ENCODE measurements around the gene GCN1.
"Not testable (repeated sequence)": the region's sequence is repeated elsewhere in the genome, so short reads cannot be mapped to it uniquely, and the experiment has no call there.

GCN1 gene

DNA sequence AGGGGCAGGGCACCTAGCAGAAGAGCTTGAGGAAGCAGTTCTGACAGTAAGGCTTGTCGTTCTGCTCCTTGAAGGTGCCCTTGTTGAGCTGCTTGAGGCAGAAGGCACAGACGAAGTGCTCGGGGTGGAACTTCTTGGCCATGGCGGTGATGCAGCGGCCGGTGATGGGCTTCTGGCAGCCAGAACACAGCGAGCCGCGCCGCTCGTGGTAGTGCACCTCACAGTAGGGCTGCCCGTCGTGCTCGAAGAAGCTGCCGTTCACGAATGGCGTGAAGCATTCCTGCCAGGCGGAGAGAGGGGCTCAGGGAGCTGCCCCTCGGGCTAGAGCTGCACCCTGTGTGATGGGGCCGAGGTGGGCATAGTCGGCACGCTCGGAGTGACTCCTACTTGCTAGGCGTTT is 17.8 kb upstream of the GCN1 start:
- DNase-seq, result no peak

DNA sequence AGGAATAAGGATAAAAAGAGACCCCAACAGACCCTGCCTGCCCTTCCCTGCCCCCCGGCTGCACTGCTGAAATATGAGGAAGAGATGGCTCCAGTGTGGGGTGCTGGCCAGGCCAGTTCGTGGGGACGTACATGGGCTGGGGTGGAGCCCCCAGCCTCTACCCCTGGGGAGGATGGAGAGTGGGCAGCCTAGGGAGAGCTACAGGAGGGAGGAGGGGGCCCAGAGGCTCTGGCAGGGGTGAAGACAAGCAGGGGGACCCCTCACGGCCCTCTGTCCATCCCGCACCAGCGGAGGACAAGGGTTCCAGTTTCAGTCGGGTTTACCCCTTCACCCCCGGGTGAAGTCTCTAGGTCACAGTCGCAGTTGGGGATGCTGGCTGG is 17.4 kb upstream of the GCN1 start:
- DNase-seq, result no peak

DNA sequence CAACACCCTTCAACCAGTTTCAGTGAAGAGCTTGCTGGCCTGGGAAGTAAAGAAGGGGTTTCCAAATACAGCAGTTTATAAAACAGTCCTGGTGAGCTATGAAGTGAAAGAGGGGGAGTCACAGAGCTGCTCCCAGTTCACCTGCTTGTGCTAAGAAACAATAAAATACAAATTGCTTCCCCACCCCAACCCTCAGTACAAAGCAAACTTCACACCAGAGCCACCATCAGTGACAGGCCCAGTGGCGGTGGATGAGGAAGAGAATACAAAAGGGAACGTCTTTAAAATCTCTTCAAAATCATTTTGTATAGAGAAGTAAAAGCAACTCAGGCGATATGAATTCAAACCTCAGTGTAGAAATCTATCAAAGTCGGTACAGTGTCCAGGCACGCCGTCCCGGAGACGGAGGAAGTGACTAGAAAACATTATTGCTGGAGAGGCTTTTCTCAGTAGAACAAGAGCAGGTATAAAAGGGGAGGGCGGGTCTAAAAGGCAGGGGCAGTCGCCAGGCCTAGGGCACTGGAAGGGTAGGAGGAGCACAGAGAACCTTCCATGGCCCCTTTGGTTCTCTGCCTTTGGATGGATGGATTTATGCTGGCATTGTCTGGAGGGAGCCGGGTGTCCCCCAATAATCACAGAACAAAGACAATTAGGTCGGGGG is 16.9 kb upstream of the GCN1 start:
- no peak for DNase-seq

DNA sequence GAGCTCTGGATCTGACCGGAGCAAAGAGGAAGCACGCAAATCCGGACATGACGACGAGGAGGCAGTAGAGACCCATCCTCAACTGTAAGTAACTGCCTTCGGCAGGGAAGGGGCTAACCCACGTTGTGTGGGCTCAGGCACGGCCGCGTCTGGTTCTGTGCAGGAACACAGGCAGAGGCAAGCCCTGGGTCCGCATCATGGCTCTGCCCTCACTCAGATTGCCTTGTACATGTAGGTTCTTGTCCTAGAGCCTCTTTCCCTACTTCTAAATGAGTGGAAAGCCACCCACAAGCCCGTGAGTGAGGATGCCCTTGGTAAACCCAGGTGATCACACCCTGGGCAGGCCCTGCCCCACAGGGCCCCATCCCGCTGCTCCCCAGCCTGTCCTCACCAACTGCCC is 15.3 kb upstream of the GCN1 start:
- no peak for DNase-seq

DNA sequence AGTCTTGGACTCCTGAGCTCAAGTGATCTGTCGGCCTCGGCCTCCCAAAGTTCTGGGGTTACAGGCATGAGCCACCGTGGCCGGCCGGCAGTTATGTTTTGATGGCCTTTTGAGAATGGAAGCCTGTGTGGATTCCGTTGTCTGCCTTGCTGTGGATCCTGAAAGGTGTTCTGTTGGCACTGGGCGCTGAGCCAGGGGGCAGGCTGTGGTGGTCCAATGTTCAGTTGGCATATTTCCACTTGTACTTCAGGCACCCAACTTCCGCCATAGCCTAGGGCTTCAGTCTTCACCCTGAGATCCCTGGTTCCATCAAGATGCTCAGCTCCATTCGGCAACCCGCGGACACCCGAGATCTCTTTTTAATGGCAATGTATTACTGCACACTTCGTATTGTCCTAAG is 12.7 kb upstream of the GCN1 start:
- DNase-seq, result no peak

DNA sequence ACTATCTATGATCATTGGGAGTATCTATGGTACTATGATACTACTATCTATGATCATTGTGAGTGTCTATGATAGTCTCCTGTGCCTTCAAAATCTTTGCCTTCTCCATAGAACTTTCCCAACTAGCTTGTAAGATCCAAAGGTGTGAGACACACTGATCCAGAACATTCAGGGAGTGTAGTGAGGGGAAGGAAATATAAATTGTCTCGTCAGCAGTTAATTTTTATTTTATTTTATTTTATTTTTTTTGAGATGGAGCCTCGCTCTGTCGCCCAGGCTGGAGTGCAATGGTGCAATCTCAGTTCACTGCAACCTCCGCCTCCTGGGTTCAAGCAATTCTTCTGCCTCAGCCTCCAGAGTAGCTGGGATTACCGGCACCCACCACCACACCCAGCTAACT is 12.3 kb upstream of the GCN1 start:
- not testable (repeated sequence) for DNase-seq

DNA sequence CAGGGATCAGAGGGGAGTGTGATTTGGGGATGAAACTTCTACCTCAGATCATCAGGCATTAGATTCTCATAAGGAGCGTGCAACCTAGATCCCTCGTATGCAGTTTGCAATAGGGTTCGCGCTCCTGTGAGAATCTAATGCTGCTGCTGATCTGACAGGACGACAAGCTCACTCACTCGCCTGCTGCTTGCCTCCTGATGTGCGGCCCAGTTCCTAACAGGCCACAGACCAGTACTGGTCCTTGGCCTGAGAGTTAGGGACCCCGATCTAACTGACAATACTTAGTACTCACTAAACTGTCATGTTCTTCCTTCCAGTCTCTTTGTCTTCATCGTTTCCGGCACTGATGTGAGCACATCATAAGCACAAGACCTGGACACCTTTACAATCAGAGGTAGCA is 11.7 kb upstream of the GCN1 start:
- no peak for DNase-seq

DNA sequence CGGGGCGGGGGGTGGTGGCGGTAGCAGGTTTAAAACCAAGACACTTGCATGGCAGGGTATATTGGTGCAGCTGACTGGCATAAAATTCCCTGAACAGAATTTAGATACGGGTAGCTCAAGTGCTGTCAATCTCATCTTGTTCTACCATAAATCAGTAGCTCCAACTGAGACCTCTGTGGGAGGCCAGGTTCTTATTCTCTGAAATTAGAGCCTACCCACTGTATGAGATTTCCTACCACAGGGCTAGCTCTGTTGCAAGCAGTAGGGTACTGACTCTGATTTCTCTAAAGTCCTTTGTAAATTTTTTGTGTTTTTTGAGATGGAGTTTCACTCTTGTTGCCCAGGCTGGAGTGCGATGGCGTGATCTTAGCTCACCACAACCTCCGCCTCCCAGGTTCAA is 9.7 kb upstream of the GCN1 start:
- no peak for DNase-seq

DNA sequence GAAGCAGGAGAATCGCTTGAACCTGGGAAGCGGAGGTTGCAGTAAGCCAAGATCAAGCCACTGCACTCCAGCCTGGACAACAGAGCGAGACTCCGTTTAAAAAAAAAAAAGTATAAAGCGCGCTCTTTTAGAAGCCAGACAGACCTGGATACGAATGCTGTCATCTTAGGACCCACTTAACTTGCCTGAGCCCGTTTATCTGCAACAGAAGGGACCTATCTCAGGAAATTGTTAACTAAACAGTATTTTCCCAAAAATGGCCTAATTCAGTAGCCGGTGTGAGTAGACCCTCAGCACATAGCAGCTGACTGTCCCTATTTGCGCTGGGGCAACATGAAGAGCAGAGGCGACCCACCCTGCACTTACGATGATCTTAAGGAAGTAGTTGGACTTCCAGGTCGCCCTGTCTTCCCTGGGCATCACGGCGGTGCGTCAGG is 5.9 kb upstream of the GCN1 start:
- no peak for DNase-seq

DNA sequence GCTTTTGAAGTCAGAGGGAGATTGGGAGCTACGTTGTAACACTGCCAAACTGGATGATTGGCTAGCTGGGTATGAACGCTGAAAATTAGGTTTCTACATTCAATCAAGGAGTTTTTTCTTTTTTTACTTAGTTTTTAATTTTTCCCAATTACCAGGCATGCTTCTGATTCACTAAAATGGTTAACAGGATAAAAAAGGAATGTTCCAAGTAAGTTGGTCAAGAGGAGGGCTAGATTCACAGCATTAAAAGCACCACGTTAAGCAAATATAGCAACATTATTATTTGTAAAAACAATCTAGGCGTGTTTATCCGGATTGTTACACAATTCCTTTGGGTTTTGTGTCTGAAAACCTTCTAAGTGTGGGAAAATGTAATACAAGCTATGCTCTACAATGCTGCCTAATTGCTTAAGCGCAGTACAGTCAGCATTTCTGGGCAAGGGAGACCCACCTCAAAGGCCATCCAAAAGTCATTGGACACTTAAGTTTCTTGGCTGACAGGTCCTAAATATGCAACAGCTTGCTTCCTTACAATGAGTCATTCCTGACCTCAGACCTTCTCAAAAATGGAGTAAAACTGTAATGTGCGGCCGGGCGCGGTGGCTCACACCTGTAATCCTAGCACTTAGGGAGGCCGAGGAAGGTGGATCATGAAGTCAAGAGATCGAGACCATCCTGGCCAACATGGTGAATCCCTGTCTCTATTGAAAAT is 5.2 kb upstream of the GCN1 start:
- no peak for DNase-seq

DNA sequence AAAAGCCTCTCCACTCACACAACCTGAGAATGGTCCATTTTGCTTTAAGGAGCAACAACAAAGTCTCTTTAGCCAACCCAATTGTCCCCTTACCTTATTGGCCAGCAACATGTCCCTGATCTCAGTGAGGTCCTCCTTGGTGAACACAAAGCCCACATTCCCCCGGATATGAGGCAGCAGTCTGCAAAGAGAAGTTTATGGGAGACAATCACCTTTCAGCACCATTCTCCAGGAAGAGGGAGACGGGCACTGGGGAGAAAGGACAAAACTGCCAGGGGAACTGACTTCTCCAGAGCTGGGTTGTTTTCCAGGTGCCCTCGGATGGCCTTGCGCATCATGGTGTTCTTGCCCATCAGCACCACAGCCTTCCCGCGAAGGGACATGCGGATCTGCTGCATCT is 4.5 kb upstream of the GCN1 start:
- no peak for DNase-seq

DNA sequence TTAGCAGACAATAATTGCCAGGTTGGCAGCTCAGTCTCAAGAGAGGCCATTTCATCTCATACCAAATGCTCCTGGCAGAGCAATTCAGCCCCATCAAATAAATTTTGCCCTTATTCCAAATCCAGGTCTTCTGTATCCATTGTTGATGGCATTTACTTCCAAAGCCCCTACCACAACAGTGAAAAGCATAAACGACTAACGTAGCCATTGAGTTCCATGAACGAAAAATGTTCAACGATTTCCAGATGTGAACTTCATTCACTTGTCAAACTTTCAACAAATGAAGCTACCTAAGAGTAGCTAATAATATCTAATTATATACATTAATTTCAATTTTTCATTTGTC is 3.0 kb upstream of the GCN1 start:
- no peak for DNase-seq

DNA sequence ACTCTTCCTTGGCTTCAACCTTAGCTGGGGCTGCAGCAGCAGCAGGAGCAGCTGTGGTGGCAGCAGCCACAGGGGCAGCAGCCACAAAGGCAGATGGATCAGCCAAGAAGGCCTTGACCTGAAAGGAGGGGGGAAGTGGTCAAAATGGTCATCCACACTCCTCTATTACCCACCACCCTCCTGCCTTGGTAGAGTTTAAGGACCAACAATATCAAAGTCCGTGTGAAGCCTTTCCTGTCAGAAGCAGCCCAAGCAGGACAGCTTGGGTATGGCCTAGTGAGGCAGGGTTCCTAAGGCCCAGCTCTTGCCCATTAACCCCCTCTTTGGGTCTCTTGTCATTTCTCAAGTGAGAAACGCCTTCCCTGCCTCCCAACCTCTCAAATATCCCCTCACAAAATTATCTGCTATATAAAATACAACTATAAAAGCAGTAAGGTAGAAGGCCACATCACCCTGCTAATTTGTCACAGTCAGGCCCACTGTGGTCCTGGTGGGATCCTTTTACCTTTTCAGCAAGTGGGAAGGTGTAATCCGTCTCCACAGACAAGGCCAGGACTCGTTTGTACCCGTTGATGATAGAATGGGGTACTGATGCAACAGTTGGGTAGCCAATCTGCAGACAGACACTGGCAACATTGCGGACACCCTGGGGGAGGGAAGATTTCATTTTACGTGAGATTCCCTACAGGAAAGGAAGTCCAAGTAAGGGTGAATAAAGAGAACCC is 2.5 kb upstream of the GCN1 start:
- DNase-seq, result not testable (repeated sequence)

DNA sequence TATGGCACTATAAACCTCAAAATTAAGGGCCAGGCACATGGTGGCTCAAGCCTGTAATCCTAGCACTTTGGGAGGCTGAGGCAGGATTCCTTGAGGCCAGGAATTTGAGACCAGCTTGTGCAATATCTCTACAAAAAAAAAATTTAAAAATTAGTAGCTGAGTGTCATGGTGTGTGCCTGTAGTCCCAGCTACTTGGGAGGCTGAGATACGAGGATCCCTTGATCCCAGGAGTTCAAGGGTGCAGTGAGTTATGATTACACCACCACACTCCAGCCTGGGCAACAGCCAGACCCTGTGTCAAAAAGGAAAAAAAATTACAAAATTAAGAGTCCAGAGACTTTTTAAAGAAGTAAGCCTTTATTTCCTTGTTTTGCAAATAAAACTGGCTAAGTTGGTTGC is 1.8 kb upstream of the GCN1 start:
- DNase-seq, result no peak

DNA sequence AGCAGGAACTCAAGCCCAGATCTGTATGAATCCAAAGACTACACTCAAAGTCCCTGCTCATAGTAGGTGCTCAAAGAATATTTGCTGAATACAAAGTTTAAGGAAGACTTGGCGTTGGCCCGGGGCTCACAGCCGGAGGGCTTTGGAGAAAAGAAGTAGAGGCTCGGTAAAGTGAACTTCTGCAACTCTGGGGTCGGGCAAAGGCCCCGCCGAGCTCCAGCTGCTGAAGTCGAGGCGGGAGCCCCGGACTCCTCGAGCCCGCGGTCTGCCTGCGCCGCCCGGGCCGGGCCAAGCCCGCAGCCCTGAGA is 335 bp downstream of the GCN1 start:
- peak in 1 of 2 experiments; percentile 63 for DNase-seq

DNA sequence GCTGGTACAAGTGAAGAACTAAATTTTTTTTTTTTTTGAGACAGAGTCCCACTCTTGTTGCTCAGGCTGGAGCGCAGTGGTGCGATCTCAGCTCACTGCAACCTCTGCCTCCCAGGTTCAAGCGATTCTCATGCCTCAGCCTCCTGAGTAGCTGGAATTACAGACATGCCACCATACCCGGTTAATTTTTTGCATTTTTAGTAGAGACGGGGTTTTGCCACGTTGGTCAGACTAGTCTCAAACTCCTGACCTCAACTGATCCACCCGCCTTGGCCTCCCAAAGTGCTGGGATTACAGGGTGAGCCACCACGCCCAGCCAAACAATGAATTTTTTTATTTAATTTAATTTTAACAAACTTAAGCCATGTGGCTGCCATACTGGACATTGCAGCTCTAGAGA is 1.2 kb downstream of the GCN1 start:
- not testable (repeated sequence) for DNase-seq

DNA sequence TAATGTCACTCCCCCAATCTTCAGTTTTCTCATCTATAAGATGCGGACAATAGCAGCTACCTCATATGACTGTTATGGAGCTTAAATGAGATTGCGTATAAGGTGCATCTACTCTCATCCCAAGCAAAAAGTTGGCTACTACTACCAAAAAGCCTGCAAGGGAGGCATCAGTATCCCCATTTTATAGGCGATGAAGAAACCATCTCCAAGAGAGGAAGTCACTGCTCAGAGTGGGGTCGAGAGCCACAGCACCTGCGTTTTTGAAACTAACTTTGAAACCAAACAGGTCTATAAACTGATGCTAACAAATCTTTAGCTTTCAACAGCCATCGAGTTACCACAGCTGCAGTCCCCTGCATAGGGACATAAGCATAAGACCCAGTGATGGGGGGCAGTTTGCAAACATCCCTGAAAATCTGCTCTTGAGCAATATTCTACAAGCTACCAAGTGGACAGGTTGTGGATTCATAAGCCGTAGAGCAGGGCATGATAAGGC is 3.5 kb downstream of the GCN1 start:
- no peak for DNase-seq

DNA sequence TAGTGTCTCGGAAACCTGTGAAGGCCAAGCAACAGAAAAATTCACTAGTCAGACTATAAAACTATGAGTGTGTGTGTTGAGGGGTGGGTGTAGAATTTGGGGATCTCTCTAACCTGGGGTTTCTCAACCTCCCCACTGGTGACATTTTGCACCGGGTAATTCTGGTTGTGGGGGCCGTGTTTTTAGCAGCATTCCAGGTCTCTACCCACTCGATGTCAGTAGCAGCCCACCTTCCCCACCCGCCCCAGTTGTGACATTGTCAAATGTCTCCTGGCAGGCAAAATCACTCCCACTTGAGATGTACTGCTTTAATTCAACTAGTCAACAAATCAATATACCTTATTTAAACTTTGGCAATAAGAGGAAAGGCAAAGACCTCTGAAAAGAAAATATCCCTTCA is 4.1 kb downstream of the GCN1 start:
- no peak for DNase-seq

DNA sequence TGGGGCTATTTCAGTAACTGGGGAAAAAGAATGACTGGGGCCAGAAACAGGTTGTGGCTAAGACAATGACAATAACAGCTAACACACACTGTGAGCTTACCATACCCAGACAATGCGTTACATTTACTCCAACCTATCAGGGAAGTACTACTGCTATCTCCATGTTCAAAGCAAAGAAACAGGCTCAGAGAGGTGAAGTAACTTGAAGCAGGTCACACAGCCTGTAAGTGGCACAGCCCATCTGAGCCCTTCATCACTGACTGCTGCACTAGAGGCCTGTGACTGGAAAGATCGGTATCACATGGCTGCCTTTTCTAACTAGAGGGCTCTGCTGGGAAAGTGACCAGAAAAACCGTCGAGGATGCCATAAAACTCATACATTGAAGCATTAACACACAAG is 7.9 kb downstream of the GCN1 start:
- no peak for DNase-seq

DNA sequence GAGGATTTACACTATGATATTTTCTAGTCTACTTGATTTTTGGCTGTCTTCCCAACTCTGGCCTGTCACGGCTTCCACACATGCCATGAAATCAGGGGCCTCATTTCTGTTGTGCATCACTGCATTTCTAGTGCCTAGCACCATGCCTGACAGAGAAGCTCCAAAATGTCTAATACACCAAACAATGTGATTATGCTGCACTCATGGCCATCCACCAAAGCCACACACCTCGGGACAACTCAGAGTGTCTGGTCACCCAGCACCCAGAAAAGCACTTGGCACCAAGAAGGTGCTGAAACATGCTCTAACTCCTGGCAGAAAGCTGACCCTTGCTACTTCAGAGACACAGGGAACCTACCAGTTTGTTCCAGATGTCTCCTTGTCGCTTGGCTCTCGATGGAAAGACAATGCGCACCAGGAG is 11.3 kb downstream of the GCN1 start:
- no peak for DNase-seq

DNA sequence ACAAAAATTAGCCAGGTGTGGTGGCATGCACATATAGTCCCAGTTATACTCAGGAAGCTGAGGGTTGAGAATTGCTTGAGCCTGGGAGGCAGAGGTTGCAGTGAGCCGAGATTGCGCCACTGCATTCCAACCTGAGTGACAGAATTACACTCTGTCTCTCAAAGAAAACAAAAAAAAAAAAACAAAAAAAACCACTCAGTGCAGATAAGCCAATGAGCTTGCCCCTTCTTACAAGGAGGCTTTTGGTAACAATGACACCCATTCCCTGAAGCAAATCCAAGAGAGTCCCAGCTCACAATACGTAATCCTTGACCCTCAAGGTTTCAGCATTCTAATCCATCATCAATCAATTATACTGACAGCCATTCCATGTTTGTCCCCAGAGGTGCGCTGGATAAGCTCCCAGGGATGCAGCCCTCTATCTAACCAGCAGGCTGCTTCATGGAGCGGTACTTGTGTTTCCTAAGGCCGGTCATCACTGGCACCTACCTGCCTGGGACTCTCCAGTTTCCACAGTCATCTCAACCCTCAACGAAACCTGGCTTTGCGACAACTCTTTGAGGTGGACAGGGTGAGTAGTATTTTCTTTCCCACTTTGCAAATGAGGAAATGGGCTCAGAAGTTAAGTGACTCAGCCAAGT is 12.4 kb downstream of the GCN1 start:
- no peak for DNase-seq

DNA sequence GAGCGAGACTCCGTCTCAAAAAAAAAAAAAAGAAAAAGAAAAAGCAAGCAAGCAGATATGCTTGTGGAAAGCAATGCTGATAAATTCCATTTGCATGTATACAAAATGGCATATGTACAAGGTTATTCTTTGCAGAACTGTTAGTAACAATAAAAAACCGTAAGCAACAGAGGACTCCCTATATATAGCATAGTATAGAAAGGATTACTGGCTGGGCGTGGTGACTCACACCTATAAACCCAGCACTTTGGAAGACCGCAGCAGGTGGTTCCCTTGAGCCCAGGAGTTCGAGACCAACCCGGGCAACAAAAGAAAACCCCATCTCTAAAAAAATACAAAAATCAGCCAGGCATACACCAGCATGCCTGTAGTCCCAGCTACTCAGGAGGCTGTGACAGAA is 13.5 kb downstream of the GCN1 start:
- DNase-seq, result no peak

DNA sequence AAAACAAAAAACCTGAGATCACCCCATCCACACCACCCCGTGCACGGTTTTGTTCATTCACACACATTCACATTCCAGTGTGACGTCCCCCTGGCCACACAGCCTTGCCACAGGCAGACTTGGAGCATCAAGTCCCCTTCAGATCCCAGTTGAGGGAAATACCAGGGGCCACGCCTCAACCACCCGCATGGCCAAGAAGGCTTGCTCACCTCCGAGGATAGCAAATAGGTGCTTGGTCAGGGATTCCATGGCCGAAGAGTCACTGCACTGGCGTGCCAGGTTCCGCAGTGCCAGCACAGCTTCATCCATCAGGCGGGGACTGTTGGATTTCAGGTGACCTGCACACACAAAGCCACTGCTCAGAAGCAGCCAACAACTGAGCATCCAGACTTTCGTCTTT is 19.0 kb downstream of the GCN1 start:
- DNase-seq, result no peak

DNA sequence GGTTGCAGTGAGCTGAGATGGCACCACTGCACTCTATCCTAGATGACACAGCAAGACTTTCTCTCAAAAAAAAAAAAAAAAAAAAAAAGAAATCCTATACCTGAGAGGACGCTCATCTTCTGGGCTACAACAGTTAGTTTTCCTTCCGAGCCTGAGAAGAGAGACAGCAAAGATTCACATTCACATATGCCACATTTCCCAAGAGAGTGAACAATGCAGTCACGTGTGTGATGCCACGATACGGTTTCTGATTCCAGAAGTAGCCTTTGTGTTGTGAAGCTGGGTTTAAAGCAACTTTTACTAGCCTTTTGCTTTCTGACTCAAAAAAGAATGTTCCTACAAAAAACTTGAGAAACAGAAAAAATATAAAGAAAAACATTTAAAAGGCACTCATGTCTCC is 19.5 kb downstream of the GCN1 start:
- DNase-seq, result no peak
